Measurements from ENCODE around the gene CPEB3.

Gene CPEB3

DNA sequence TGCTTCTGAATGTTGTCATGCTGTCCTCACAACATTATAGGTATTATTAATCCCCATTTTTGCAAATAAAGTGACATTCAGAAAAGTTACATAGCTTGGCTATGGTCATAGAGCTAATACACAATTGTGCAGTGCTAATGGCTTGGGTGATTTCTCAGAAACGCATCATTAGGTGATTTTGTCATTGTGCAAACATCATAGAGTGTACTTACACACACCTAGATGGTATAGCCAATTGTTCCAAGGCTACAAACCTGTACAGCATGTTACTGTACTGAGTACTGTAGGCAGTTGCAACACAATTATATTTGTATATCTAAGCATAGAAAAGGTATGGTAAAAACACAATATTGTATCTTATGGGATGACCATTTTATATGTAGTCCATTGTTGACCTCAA lies 276.3 kb downstream of the CPEB3 start:
- DNase-seq = no peak

DNA sequence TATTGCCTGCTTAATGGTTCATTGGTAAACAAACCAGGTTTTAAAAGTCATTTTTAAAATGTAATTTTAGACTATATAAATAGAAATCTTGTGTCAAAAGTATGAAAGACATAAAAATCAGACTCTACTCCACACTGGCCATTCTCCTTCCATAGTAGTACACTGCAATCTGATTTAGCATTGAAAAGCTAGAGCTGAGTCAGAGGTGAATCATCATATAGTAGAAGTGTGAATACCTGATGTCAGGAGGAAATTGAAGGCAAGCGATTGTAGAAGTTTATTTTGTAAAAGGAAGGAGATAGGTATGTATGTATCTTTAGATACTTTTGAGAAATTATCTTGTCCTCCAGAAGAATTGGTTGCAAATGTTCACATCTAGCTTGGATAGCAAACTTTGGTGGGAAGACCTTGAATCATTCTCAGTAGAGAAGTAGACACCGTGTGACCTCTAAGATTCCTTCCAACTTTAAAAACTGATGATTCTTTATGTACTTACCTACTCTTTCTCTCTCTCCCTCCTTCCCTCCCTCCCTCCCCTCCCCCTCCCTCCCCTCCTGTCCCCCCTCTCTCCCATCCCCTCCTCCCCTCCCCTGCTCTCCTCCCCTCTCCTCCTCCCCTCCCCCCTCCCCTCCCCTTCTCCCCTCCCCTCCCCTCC lies 279.2 kb downstream of the CPEB3 start:
- DNase-seq = no peak

GRCh38 chr10:92010047-92010735 lies 280.7 kb downstream of the CPEB3 start:
- DNase-seq = no peak

DNA sequence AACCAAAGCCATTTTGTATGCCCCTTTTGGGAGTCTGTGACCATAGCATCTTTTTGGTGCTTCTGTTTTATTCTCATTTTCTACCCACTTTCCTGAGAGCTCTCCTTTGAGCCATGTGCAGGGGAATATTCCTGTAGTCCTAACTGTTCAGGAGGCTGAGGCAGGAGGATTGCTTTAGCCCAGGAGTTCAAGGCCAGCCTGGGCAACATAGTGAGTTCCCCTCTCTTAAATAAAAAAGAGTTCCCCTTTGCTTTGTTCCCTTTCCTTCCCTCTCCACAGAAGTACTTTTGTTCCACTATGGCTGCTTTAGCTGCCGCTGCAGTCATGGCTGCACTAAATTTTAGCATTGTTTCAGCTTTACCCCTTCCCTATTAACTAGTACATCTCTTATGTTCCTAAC lies 281.4 kb downstream of the CPEB3 start:
- DNase-seq = no peak

- DNase-seq = no peak
Measured at GRCh38 chr10:92005978-92006377, 284.9 kb downstream of the CPEB3 start.

DNA sequence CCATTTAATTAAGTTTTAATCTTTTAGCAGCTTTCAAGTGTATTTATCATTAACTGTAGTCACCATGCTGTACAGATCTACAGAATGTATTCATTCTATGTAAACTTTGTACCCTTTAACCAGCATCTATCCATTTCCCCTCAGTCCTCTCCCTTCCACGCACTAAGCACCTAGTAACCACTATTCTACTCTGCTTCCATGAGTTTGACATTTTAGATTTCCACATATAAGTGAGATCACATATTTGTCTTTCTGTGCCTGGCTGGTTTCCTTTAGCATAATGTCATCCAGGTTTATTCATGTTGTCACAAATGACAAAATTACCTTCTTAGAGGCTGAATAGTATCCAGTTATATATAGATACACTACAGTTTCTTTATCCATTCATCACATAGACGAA lies 287.6 kb downstream of the CPEB3 start:
- DNase-seq = no peak

DNA sequence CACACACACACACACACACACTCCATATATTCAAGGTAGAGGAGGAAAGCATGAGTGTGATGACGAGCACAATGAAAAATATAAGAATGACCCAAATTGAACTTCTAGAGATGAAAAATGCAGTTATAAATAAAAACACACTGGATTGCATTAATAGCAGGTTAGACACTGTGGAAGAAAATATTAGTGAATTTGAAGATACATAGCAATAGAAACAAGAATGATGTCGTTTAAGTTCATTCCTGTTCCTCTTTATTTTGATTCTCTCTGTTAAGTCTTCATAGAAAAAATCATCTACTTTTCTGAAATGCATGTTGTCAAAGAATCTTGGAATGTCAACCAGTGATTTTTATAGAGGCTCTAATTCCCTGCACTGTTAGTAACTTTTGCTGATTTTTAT lies 288.9 kb downstream of the CPEB3 start:
- no peak for DNase-seq

DNA sequence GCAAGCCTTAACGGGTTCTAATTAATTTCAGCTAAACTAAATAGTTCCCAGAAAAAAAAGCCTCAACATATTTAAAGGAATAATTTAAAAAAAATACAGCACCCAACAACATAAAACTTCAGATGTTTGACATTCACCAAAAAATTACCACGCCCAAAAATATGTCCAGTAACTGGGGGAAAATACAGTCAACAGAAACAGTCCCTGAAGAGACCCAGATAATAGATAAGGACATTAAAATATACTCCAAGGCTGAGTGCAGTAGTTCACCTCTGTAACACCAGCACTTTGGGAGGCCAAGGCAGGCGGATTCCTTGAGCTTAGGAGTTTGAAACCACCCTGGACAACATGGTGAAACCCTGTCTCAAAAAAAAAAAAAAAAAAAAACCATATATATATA lies 289.3 kb downstream of the CPEB3 start:
- no peak for DNase-seq
